Caco-2 (cell line): ENCODE results near the gene SOX11. TPM values are rescaled to one million over a fixed set of nuclear protein-coding genes. Genes with fewer than 3 reads are reported as not detected.

ENCODE experiments used
- BruUV-seq: library from RNA; stranded (reverse); fragments of 400-500 nt; replicated peaks from 2 replicates; lab custom pipeline; 2021; lab: Mats Ljungman, UMichigan
- CTCF ChIA-PET: fragments of 300-600 bp; sonication (Branson Sonifier 250); formaldehyde crosslinking; loops from one replicate; lab custom pipeline; 2022; ENCODE audit warnings: antibody characterized with exemption; lab: Charles Lee
- POLR2A ChIA-PET: fragments of 300-600 bp; sonication (Branson Sonifier 250); formaldehyde crosslinking; loops from one replicate; lab custom pipeline; 2022; ENCODE audit warnings: antibody characterized with exemption; lab: Charles Lee
- DNase-seq, 2 experiments: peaks; one replicate each; pipeline versions ENCODE4 v3.0.0 to v3.0.0-alpha.2; 2020 to 2022
- H3K27me3 ChIP-seq: replicated peaks from 2 replicates; pipeline ENCODE4 v1.6.0; 2011; ENCODE audit warnings: low read length; ENCODE audit not compliant: control insufficient read depth, insufficient read depth
- H3K36me3 ChIP-seq: 2 replicates; pipeline ENCODE4 v1.5.1; 2011; ENCODE audit warnings: low read length; ENCODE audit not compliant: control insufficient read depth, insufficient read depth
- H3K4me1 ChIP-seq: fragments of 250-450 bp; sonication (Bioruptor Pico); 2 replicates; pipeline ENCODE4 v1.5.1; 2020; ENCODE audit warnings: mild to moderate bottlenecking
- H3K4me3 ChIP-seq: 2 replicates; pipeline ENCODE4 v1.5.1; 2011; ENCODE audit warnings: low read depth, mild to moderate bottlenecking, control low read depth, low read length
- H3K9me3 ChIP-seq: fragments of 250-450 bp; sonication (Bioruptor Pico); 2 replicates; pipeline ENCODE4 v1.5.1; 2020; ENCODE audit warnings: mild to moderate bottlenecking, moderate library complexity
- H3K27ac Mint-ChIP-seq: one replicate; pipeline ENCODE4 v1.8.0; 2022; ENCODE audit warnings: mixed read lengths; ENCODE audit not compliant: unreplicated experiment
- H3K27me3 Mint-ChIP-seq: one replicate; pipeline ENCODE4 v1.8.0; 2022; ENCODE audit warnings: mixed read lengths; ENCODE audit not compliant: insufficient read depth, unreplicated experiment
- H3K36me3 Mint-ChIP-seq: one replicate; pipeline ENCODE4 v1.8.0; 2022; ENCODE audit warnings: mild to moderate bottlenecking, mixed read lengths; ENCODE audit not compliant: insufficient read depth, unreplicated experiment
- H3K4me1 Mint-ChIP-seq: one replicate; pipeline ENCODE4 v1.8.0; 2022; ENCODE audit warnings: low read depth, mixed read lengths; ENCODE audit not compliant: unreplicated experiment
- H3K4me3 Mint-ChIP-seq: one replicate; pipeline ENCODE4 v1.8.0; 2022; ENCODE audit warnings: mild to moderate bottlenecking, moderate library complexity, mixed read lengths; ENCODE audit not compliant: unreplicated experiment
- H3K9me3 Mint-ChIP-seq: one replicate; pipeline ENCODE4 v1.8.0; 2022; ENCODE audit warnings: mixed read lengths; ENCODE audit not compliant: unreplicated experiment
- CTCF ChIP-seq, 2 experiments: fragments of 200-600 bp in 1 of 2; IDR thresholded peaks; 1 replicate in 1 of 2; 2 replicates in 1 of 2; pipeline versions ENCODE4 v1.5.1 to v1.8.0; 2011 to 2022; ENCODE audit warnings: antibody characterized with exemption in 1 of 2, control low read depth in 1 of 2, inconsistent platforms in 1 of 2, low read depth in 1 of 2, low read length in 1 of 2, mild to moderate bottlenecking in 1 of 2, moderate library complexity in 1 of 2; ENCODE audit not compliant: insufficient read depth in 1 of 2, severe bottlenecking in 1 of 2, unreplicated experiment in 1 of 2
- intact Hi-C: fragments of 100-400 bp; cut with micrococcal nuclease; formaldehyde crosslinking; loops from one replicate; pipeline ENCODE4 v1.10.0; 2022; ENCODE audit not compliant: unreplicated experiment
- total RNA-seq: library from RNA; stranded (reverse); gene quantifications from 2 replicates; pipeline ENCODE4 v1.2.3, GENCODE V29; 2022

SOX11 gene
- total RNA-seq, 1 experiment from 2014 or later, result not detected

GRCh38 chr2:5674026-5674340 is 18.2 kb upstream of the SOX11 start:
- no peaks in the 10 kb centered on the region for H3K4me1 Mint-ChIP-seq
- H3K27me3 ChIP-seq, result no peaks in the 10 kb centered on the region; the same call in 1 of the 2 replicates
- no peak for DNase-seq
- no peaks in the 10 kb centered on the region for H3K36me3 Mint-ChIP-seq
- no peak overlapping the region for H3K4me3 Mint-ChIP-seq
- intact Hi-C loops, result no loop called here
- H3K9me3 ChIP-seq, result no peaks in the 10 kb centered on the region
- no peaks in the 10 kb centered on the region for H3K4me1 ChIP-seq
- H3K27ac Mint-ChIP-seq, result no peak overlapping the region
- H3K4me3 ChIP-seq, result no peak overlapping the region
- no peak for TF ChIP-seq CTCF (IDR thresholded peaks at IDR 0.05; ENCODE audit: insufficient read depth in 1 of 2, low read depth in 1 of 2, low read length in 1 of 2, severe bottlenecking in 1 of 2, unreplicated experiment in 1 of 2)
- no TSS peak for BruUV-seq
- CTCF ChIA-PET, result no interaction called here
- POLR2A ChIA-PET, result no interaction called here
- no peaks in the 10 kb centered on the region for H3K36me3 ChIP-seq
- peaks cover 12% of the 10 kb centered on the region for H3K9me3 Mint-ChIP-seq
- H3K27me3 Mint-ChIP-seq, result peaks cover 4% of the 10 kb centered on the region

DNA sequence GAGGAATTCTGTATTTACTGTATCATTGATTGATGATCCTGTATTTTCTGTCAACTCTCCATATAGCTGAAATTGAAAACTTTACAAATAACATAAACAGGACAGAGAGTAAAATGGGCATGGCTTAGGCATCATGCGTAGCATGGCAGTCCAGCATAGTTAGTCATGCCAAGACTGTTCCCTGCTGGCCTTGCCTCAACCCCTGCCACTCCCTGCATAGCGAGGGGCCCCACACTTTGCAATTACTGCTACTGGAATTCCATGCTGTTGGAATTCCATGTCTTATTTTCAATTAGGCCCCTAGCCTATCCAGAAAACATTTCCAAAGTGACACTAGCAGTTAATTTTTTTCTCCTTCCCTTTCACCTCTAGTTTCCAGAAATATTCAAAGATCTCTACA is 15.1 kb upstream of the SOX11 start:
- Mint-ChIP-seq H3K27ac (no peak overlapping the region), H3K4me1 (no peaks in the 10 kb centered on the region), H3K27me3 (peaks cover 4% of the 10 kb centered on the region), H3K4me3 (no peak overlapping the region), H3K36me3 (no peaks in the 10 kb centered on the region), H3K9me3 (peaks cover 20% of the 10 kb centered on the region)
- no peaks in the 10 kb centered on the region for H3K36me3 ChIP-seq
- no peak overlapping the region for H3K4me3 ChIP-seq
- POLR2A ChIA-PET, result no interaction called here
- H3K4me1 ChIP-seq, result no peaks in the 10 kb centered on the region
- H3K9me3 ChIP-seq, result no peaks in the 10 kb centered on the region
- no peaks in the 10 kb centered on the region; the same call in 1 of the 2 replicates for H3K27me3 ChIP-seq
- CTCF ChIA-PET, result no interaction called here
- no peak for TF ChIP-seq CTCF (IDR thresholded peaks at IDR 0.05; ENCODE audit: insufficient read depth in 1 of 2, low read depth in 1 of 2, low read length in 1 of 2, severe bottlenecking in 1 of 2, unreplicated experiment in 1 of 2)
- intact Hi-C loops, result no loop called here
- no peak for DNase-seq
- no TSS peak for BruUV-seq

DNA sequence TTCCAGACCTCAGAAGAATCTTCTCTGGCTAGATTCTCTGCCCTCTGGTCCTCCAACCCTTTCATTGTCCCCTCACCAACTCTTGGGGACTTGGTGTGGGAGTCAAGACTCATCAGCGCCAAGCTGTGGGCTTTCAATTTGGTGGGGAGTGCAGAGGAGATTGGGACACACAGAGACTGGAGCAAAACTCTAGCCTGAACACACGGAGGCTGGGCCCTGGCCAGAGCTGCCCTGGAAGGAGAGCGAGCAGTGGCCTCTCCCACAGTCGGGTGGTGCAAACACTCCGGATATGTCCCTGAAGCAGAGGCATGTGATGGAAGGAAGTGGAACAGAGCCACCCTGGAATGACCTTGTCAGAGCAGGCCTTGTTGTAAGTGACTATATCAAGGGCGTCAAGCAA is 8.7 kb upstream of the SOX11 start:
- H3K4me3 Mint-ChIP-seq, result no peak overlapping the region
- Histone ChIP-seq H3K9me3 (no peaks in the 10 kb centered on the region), H3K4me3 (no peak overlapping the region), H3K27me3 (no peaks in the 10 kb centered on the region; the same call in 1 of the 2 replicates), H3K4me1 (no peaks in the 10 kb centered on the region), H3K36me3 (no peaks in the 10 kb centered on the region)
- H3K9me3 Mint-ChIP-seq, result peaks cover 9% of the 10 kb centered on the region
- no TSS peak for BruUV-seq
- no peaks in the 10 kb centered on the region for H3K36me3 Mint-ChIP-seq
- intact Hi-C loops, result no loop called here
- no peak for TF ChIP-seq CTCF (IDR thresholded peaks at IDR 0.05; ENCODE audit: insufficient read depth in 1 of 2, low read depth in 1 of 2, low read length in 1 of 2, severe bottlenecking in 1 of 2, unreplicated experiment in 1 of 2)
- no peaks in the 10 kb centered on the region for H3K27me3 Mint-ChIP-seq
- ChIA-PET CTCF (no interaction called here), POLR2A (no interaction called here)
- no peaks in the 10 kb centered on the region for H3K4me1 Mint-ChIP-seq
- DNase-seq, result no peak
- H3K27ac Mint-ChIP-seq, result no peak overlapping the region
